Islet of Langerhans (tissue), 1 donor: ENCODE measurements around the gene UGDH.
"Not testable (repeated sequence)": the region's sequence is repeated elsewhere in the genome, so short reads cannot be mapped to it uniquely, and the experiment has no call there.

Experiments used
- FAIRE-seq: peaks from one replicate; lab custom pipeline; 2011; peaks lifted over from hg19 to GRCh38; lab: Jason Lieb, UNC

Gene UGDH

GRCh38 chr4:39527296-39528060 is at the start of gene UGDH:
UGDH (minus strand) TSS chr4:39527439; CDS start chr4:39521512, 5,927 bp downstream.
- no peak for FAIRE-seq

GRCh38 chr4:39574946-39575345 is 47.7 kb upstream of the UGDH start:
- no peak for FAIRE-seq

GRCh38 chr4:39571504-39571903 is 44.3 kb upstream of the UGDH start:
- FAIRE-seq, result no peak

- no peak for FAIRE-seq
Observed at GRCh38 chr4:39571054-39571453, 43.8 kb upstream of the UGDH start.

- FAIRE-seq, result no peak
Observed at GRCh38 chr4:39569209-39569608, 42.0 kb upstream of the UGDH start.

- FAIRE-seq, result no peak
Observed at GRCh38 chr4:39568805-39569204, 41.6 kb upstream of the UGDH start.

GRCh38 chr4:39565878-39566600 is 38.8 kb upstream of the UGDH start:
- FAIRE-seq, result no peak

- FAIRE-seq, result no peak
Observed at GRCh38 chr4:39563346-39563847, 36.2 kb upstream of the UGDH start.

- no peak for FAIRE-seq
Observed at GRCh38 chr4:39562792-39563191, 35.6 kb upstream of the UGDH start.

- FAIRE-seq, result no peak
Observed at GRCh38 chr4:39559626-39560025, 32.4 kb upstream of the UGDH start.

GRCh38 chr4:39555472-39555871 is 28.2 kb upstream of the UGDH start:
- FAIRE-seq, result no peak

GRCh38 chr4:39548425-39549067 is 21.3 kb upstream of the UGDH start:
- FAIRE-seq, result no peak

GRCh38 chr4:39544580-39545315 is 17.5 kb upstream of the UGDH start:
- FAIRE-seq, result no peak

GRCh38 chr4:39544080-39544479 is 16.8 kb upstream of the UGDH start:
- FAIRE-seq, result not testable (repeated sequence)

- FAIRE-seq, result no peak
Observed at GRCh38 chr4:39543034-39543433, 15.8 kb upstream of the UGDH start.

GRCh38 chr4:39542611-39543012 is 15.4 kb upstream of the UGDH start:
- FAIRE-seq, result no peak

- FAIRE-seq, result no peak
Observed at GRCh38 chr4:39541987-39542610, 14.9 kb upstream of the UGDH start.

- FAIRE-seq, result no peak
Observed at GRCh38 chr4:39539089-39539611, 11.9 kb upstream of the UGDH start.

- FAIRE-seq, result no peak
Observed at GRCh38 chr4:39533541-39533940, 6.3 kb upstream of the UGDH start.

- not testable (repeated sequence) for FAIRE-seq
Observed at GRCh38 chr4:39532237-39532636, 5.0 kb upstream of the UGDH start.

- no peak for FAIRE-seq
Observed at GRCh38 chr4:39530682-39531081, 3.4 kb upstream of the UGDH start.

- no peak for FAIRE-seq
Observed at GRCh38 chr4:39529534-39529933, 2.3 kb upstream of the UGDH start.
